ENCODE data around the gene SPIN2A. TPM values are rescaled to one million over a fixed set of nuclear protein-coding genes. Genes with fewer than 3 reads are reported as not detected.
"Not testable (repeated sequence)": the region's sequence is repeated elsewhere in the genome, so short reads cannot be mapped to it uniquely, and the experiment has no call there.

The SPIN2A gene
- 0.09 and 0.17 TPM in 2 replicates for total RNA-seq

DNA sequence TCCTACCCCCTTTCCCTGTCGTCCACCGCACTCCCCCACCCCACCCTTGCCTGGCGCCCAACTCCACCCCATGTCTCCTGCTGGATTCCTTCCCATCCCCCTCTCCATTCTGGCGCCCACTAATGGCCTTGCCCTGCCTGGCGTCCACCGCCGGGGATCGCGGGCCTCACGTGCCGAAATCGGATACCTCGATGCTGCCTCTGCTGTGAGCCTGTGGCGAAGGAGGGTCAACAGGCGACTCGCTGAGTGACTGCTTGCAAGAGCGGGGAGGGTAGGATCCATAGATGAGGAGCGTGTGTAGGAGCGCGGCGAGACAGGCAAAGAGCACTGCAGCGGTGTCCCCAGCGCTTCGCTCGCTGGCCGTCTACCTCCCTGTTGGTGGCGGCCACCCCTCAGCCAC lies at the start of gene SPIN2A:
TSS of gene SPIN2A (minus strand) at position 325 of the 400 bp plus-strand sequence. CDS start 800 bp downstream, outside the sequence.
- DNase-seq = not testable (repeated sequence)

DNA sequence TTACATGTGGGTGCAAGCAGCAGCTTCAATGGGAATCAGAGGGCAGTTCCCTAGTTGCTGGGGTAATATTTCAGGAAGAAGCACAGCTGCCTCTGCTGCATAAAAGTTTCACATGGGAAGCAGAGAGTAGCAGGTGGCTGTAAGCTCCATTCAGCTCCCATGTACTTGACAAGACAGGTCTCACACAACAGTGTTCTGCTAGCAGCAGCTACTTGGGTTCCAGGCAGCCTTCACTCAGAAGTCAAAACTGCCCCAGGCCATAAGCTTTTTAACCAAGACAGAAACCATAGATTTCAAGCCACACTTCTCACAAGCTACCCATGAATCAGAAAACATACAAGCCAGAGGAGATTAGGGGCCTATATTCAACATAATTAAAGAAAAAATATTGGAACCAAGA lies 41.4 kb upstream of the SPIN2A start:
- no peak for DNase-seq

DNA sequence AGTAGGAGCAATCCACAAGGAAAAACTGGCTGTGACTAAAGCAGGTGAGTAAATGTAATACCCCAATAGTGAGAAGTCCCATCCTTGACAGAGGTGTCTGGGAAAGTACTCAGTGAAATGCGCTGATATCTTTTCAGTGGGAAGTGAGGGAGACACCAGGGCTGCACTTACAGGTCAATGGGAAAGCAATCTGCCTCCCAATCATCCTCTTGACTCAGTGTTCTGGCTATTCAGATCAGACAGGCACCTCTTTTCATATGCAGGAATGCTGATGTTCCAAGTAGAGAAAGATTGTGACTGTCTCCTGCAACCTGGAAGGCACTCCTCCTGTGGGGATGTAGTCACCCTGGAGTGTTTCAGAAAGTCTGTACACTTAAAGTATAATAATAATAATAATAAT lies 39.9 kb upstream of the SPIN2A start:
- no peak for DNase-seq

DNA sequence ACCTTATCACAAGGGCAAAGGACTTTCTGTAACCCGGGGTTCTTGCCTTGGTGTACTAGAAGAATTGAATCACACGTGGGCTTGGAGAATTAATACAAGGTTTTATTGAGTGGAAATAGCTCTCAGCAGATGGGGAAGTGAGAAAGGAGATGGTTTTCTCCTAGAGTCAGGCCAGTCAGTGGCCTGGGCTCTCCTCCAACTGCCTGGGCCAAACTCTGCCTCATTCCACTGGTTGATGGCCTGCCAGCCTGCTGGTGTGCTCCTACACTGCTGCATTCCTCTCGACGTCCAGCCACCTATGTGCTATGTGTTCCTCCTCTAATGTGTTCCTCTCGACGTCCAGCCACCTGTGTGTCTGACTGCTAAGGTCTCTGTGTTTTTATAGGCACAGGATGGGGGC lies 35.3 kb upstream of the SPIN2A start:
- no peak for DNase-seq

DNA sequence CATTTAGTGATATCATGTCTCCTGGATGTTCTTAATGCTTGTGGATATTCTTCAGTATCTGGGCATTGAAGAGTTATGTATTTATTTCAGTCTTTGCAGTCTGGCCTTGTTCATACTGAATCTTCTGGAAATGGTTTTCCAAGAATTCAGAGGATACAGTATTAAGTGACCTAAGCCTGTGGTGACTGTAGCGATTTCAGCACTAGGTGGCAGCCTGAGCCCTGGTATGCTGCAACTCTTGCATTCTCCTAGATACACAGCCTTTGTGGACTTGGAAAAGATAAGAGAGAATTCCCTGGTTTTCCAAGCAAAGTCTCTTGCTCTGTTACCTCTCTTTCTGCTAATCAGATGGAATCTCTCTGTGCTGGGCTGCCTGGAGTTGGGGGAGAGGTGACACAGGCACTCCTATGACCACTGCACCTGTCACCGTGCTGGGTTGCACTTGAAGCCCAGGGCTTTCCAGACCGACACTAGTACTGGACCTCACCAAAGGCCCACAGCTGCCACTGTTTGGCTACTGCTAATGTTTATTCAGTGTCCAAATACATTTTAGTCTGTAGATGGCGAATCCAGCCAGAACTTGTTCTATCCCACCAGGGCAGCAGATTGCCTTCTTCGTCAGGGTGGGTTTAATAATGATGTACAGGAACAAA lies 19.3 kb upstream of the SPIN2A start:
- DNase-seq = peak; percentile 69

DNA sequence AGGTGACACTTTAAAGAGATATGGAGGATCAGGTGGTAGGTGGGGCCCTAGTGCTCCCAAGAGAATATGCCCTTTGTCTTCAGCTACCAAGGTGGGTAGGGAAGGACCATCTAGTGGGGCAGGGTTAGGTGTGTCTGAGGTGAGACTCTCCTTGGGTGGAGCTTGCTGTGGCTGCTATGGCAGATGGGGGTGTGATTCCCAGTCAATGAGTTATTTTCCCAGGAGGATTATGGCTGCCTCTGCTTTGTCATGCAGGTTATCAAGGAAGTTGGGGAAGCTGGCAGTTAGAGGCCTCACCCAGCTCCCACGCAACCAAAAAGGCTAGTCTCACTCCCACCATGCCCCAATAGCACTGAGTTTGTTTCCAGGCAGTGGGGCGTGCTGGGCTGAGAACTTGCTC lies 18.0 kb upstream of the SPIN2A start:
- no peak for DNase-seq

DNA sequence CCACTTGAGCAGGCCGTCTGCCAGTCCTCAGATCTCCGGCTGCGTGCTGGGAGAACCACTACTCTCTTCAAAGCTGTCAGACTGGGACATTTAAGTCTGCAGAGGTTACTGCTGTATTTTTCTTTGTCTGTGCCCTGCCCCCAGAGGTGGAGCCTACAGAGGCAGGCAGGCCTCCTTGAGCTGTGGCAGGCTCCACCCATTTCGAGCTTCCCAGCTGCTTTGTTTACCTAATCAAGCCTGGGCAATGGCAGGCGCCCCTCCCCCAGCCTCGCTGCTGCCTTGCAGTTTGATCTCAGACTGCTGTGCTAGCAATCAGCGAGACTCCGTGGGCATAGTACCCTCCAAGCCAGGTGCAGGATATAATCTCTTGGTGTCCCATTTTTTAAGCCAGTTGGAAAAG lies 15.0 kb upstream of the SPIN2A start:
- DNase-seq = not testable (repeated sequence)

DNA sequence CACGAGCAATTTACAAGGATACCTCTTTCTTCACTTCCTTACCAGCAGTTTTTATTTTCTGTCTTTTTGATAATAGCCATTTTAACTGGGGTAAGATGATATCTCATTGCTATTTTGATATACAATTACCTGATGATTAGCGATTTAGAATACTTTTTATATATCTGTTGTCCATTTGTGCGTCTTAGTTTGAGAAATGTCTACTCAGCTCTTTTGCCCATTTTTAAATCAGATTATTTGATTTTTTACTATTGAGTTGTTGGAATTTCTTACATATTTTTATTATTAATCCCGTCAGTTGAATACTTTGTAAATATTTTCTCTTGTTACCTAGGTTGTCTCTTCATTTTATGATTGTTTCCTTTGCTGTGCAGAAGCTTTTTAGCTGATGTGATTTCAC lies 1.5 kb upstream of the SPIN2A start:
- DNase-seq = no peak

DNA sequence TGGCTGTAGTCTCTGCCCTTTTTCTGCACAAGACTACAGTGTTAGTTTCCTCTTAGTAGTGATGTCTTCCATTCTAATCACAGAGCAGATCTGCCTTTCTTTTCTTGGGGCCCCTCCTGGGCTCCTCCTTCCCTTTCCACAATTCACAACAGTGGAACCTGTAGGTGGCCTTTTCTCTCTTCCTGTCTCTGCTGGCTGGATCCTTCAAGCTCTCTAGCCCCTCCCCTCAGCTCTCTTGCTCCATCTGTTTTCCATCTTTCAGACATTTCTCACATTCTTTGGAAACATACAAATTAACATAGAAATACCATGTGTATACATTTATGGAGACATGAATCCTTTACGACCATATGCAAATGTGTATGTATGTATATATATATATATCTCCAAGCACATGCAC lies 304 bp upstream of the SPIN2A start:
- no peak for DNase-seq

DNA sequence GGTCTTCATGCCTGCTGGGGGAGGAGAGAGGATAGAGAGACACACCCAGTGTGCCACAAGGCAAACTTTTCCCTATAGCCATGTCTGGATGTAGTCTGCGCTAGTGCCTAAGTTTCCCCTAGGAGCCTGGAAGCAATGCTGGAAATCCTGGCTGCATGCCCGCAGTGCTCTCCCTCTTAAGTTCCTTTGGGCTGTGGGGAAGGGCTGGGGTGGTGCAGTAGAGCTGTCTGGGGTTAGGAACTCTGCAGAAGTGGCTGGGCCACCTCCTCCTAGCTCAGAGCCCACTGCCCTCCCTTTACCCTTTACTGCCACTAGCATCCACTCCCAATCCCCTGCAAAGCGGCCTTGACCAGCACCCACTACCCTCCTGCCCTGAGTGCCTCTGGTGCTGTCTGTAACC lies 608 bp downstream of the SPIN2A start:
- DNase-seq = not testable (repeated sequence)

DNA sequence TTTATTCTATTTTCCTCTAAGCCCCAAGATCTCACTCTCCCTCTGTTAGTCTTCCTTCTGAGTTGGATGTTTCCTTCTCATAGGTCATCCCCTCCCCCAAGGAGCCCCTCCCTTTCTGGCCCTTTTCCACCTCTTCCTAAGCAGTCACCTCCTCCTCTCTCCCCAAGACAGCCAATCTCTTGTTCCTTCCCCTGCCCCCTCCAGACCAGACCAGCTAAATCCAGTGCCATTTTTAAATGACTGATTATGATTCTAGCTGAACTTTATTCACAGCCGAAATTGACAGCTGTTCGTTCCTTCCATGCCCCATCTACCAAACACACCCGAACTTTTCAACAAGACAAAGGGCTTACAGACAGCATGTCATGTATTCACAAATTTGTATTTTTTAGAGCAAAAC lies 1.9 kb downstream of the SPIN2A start:
- no peak for DNase-seq

DNA sequence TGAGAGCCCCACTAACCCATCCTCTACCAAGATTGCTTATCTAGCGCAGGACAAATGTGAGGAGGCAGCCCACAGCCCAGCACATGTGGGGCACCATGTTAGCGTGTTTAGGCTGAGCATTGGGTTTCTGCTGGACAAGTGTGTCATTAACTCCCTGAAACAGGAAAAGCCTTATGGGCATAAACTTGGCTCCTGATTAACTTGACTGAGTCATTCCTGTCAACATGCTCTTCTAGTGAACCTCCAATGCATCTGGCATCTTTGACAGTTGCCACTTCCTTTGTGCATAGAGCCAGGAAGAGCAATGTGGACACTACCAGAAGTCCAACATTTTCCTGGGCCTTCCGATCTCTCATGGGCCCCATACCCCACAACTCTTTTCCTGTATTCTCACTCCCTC lies 2.5 kb downstream of the SPIN2A start:
- no peak for DNase-seq

DNA sequence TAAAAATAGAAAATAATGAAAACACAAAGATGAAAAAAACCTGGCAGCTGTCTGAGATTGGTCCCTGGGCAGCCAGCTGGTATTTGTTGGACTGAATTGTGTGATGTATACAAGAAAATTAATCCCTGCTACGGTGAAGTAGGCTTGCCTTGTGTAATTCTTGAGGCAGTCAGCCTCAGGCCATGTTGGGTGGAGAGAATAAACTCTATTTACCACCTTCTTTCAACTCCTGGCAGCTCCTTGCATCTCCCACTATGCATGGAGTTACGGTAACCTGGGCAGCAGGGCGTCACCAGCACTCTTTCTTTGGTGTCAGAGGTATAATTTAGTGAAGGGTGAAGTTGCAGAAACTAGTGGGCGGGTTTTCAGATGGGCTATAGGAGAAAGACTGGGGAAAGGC lies 3.5 kb downstream of the SPIN2A start:
- DNase-seq = no peak

DNA sequence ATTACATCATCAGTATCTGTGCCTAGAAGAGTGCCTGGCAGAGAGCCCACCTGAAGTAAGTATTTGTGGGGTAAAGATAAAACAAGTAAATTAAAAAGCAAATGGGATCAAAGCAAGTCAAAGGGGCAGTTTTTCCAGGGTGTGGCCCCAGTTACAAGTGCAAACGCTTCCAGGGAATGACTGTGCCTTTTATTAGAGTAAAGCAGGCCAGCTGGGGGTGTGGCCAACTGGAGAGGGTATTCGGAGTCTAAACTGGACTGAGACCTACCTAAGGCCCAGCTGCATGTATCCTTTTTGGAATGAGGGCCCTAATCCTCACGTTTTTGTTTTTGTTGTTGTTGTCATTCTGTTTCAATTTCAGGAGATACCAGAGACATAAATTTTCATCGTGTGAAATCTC lies 3.9 kb downstream of the SPIN2A start:
- DNase-seq = not testable (repeated sequence)

DNA sequence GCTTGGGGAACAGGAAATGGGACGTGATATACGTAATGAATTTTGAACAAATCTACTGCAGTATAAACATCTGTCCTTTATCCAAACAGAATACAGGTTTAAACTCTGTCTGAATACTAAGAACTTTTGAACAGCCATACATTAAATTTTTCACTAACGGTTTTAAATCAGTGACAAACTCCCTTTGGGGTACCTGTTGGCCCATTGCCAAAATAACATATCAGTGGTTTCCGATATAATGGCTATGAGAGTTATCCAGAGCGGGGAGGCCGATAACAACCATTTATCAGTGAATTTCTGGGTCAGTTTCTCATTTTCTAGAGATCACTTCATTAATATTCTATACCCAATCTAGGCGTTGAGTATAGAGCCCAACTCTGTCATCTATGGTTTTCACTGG lies 5.2 kb downstream of the SPIN2A start:
- no peak for DNase-seq

DNA sequence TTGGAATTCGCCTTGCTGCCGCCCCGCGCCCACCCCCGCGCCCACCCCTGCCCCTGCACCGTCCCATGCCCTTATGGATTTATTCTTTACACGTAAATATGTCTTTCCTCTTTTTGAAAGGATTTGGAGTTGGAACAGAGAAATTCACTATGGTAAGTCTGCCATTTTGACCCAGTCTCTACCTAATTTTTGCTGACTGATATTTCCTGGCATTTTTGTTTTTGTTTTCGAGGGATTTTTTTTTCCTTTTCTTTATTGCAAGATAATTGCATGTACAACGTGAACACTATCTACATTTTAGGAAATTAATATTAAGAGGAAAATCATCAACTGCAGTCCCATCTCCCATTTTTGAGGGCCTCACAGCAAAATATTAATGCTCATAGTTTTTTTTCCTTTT lies 15.4 kb downstream of the SPIN2A start:
- DNase-seq = peak; percentile 2

DNA sequence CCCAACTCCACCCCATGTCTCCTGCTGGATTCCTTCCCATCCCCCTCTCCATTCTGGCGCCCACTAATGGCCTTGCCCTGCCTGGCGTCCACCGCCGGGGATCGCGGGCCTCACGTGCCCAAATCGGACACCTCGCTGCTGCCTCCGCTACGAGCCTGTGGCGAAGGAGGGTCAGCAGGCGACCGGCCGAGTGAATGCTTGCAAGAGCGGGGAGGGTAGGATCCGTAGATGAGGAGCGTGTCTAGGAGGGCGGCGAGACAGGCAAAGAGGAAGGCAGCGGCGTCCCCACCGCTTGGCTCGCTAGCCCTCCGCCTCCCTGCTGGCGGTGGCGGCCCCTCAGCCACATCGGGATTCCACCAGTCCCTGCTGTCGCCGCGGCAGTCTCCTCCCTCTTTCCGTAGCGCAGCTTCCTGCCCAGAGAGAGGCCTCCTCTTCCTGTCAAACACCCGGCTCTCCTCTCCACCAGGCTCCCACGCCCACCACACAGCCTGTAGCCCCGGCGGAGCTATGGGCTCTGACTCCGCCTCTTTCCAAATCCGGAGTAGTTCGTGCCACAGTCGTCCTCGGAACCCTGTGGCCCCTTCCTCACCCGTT lies 15.9 kb downstream of the SPIN2A start, which contains the start of gene SPIN2B:
TSS of gene SPIN2B (minus strand) at position 387 of the 594 bp plus-strand sequence.
- peak; percentile 81 for DNase-seq

DNA sequence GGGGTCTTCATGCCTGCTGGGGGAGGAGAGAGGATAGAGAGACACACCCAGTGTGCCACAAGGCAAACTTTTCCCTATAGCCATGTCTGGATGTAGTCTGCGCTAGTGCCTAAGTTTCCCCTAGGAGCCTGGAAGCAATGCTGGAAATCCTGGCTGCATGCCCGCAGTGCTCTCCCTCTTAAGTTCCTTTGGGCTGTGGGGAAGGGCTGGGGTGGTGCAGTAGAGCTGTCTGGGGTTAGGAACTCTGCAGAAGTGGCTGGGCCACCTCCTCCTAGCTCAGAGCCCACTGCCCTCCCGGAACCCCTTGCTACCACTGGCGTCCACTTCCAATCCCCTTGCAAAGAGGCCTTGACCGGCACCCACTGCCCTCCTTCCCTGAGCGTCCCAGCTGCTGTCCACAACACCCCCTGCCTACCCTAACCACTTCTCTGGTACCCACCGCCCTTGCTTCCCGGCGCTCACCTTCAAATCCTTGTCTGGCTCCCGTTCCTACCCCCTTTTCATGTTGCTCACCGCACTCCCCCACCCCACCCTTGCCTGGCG lies 16.5 kb downstream of the SPIN2A start:
- peak; percentile 5 for DNase-seq

DNA sequence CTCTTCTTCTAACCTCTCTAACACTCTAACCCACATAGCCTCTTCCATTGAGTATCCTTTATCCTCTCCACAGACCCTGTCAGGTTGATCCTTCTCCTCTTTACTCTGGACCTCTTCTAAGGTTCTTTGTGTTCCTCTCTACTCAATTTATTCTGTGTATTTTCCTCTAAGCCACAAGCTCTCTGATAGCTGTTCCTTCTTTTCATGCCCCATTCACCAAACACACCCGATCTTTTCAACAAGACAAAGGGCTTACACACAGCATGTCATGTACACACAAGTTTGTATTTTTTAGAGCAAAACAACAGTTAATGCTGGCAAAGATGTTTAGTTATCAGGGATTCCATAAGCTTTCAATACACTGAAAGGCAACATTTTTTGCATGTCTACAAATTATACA lies 17.8 kb downstream of the SPIN2A start:
- no peak for DNase-seq

DNA sequence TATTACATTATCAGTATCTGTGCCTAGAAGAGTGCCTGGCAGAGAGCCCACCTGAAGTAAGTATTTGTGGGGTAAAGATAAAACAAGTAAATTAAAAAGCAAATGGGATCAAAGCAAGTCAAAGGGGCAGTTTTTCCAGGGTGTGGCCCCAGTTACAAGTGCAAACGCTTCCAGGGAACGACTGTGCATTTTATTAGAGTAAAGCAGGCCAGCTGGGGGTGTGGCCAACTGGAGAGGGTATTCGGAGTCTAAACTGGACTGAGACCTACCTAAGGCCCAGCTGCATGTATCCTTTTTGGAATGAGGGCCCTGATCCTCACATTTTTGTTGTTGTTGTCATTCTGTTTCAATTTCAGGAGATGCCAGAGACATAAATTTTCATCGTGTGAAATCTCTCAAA lies 19.6 kb downstream of the SPIN2A start:
- DNase-seq = not testable (repeated sequence)

DNA sequence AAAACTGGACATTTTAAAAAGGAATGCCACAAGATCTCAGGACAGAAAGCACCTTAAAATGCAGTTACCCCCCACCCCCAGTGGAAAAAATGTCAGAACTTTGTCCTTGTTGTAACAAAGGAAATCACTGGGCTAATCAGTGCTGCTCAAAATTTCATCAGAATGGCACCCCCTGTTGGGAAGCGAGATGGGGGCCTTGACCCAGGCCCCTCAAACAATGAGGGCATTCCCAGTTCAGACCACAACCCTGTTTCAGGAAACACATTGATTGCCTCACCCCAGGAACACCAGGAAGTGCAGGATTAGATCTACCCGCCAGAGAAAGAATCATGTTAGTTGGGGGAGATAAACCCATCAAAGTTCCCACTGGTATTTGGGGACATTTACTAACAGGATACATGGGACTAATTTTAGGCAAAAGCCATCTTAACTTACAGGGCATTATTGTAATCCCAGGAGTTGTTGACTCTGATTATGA lies 32.2 kb downstream of the SPIN2A start:
- DNase-seq = peak; percentile 11

DNA sequence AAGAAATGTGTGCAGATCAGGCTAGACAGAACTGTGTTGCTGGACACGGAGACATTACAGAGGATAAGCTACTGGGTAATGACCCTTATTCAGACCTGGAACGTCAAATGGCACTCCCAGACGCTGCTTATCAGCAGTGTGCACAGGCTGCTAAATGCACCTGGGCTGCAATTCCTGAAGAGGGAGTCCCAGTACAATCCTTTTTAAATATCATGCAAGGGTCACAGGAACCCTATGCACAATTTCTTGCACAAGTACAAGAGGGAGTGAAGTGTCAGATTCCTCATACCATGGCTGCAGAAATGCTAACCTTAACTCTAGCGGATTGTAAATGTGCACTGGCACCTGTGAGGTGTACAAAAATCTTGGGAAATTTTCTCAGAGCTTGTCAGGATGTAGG lies 32.8 kb downstream of the SPIN2A start:
- DNase-seq = peak; percentile 1

DNA sequence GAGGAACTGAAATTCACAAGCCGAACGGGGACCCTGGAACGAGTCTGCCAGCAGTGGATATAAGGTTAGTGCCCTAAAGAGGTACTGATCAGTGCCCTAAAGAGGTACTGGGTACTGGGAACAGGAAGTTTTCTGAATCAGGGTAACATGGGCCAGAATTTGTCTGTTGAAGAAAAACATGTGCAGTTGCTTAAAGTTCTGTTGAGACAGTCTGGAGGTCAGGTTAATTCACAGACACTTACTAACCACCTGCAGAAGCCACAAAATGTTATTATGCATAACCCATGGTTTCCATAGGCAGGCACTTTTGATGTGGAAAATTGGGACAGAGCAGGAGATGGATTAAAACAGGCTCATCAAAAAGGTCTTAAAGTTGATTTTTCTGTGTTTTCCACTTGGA lies 33.7 kb downstream of the SPIN2A start:
- no peak for DNase-seq

DNA sequence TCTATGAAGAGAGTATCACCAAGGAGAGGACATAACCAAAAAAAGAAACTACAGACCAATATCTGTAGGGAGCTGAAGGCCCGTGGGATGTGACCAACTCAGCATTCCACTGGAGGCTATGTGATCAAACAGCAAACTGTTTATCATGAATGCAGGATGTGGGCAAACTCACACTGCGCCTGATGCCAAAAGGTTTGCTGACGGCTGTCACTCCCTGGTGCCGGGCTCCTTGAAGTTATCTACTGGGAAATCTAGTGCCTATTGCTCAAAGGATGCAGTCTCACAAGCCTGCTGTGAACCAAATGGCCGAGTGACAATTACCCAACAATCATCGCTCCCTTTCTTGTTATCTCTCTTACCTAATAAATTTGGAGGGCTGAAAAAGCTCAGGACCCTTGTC lies 34.3 kb downstream of the SPIN2A start:
- DNase-seq = not testable (repeated sequence)

Measured in dermis blood vessel endothelial cell (primary cell).